GM18499 (cell line): ENCODE results near the gene PAFAH1B2.
"Not testable (repeated sequence)": the region's sequence is repeated elsewhere in the genome, so short reads cannot be mapped to it uniquely, and the experiment has no call there.

Source experiments
- ATAC-seq: cut with Tn5 transposase; IDR thresholded peaks from one replicate; pipeline ENCODE4 v1.9.1; 2021; ENCODE audit warnings: moderate number of reproducible peaks; ENCODE audit not compliant: insufficient read depth, unreplicated experiment

Gene PAFAH1B2

GRCh38 chr11:117199916-117200812, 56.1 kb downstream of the PAFAH1B2 start:
- ATAC-seq, result no peak

GRCh38 chr11:117200813-117201657, 56.9 kb downstream of the PAFAH1B2 start:
- ATAC-seq, result no peak

- no peak for ATAC-seq
Measured at GRCh38 chr11:117201658-117202305, 57.7 kb downstream of the PAFAH1B2 start.

- ATAC-seq, result no peak
Measured at GRCh38 chr11:117202386-117203068, 58.4 kb downstream of the PAFAH1B2 start.

GRCh38 chr11:117203069-117203407, 59.0 kb downstream of the PAFAH1B2 start:
- ATAC-seq, result no peak

GRCh38 chr11:117204283-117205080, 60.4 kb downstream of the PAFAH1B2 start:
- ATAC-seq, result no peak

- no peak for ATAC-seq
Measured at GRCh38 chr11:117205211-117205818, 61.2 kb downstream of the PAFAH1B2 start.

GRCh38 chr11:117206111-117206510, 62.0 kb downstream of the PAFAH1B2 start:
- ATAC-seq, result not testable (repeated sequence)

- ATAC-seq, result not testable (repeated sequence)
Measured at GRCh38 chr11:117206859-117207258, 62.8 kb downstream of the PAFAH1B2 start.

- ATAC-seq, result not testable (repeated sequence)
Measured at GRCh38 chr11:117207481-117207880, 63.4 kb downstream of the PAFAH1B2 start.

- not testable (repeated sequence) for ATAC-seq
Measured at GRCh38 chr11:117208710-117209109, 64.6 kb downstream of the PAFAH1B2 start.

GRCh38 chr11:117209351-117210125, 65.5 kb downstream of the PAFAH1B2 start:
- ATAC-seq, result not testable (repeated sequence)

- no peak for ATAC-seq
Measured at GRCh38 chr11:117210620-117211019, 66.5 kb downstream of the PAFAH1B2 start.

- ATAC-seq, result no peak
Measured at GRCh38 chr11:117212697-117213355, 68.7 kb downstream of the PAFAH1B2 start.

- no peak for ATAC-seq
Measured at GRCh38 chr11:117214404-117215110, 70.5 kb downstream of the PAFAH1B2 start.

- no peak for ATAC-seq
Measured at GRCh38 chr11:117217141-117218084, 73.3 kb downstream of the PAFAH1B2 start.
